Liver (tissue), 9 donors: ENCODE results near the gene PIWIL4. TPM values are rescaled to one million over a fixed set of nuclear protein-coding genes. Genes with fewer than 3 reads are reported as not detected.
A peak's percentile ranks its signal among the peaks of the same experiment; 100 is the strongest.

Experiments used
- DNase-seq: peaks from one replicate; pipeline ENCODE4 v3.0.0-alpha.2; 2017; ENCODE audit warnings: low spot score
- H3K27ac ChIP-seq, 2 donors: one replicate each; pipeline ENCODE4 v1.7.0; 2013; ENCODE audit warnings: inconsistent platforms in 2 of 2, low read length in 2 of 2, control low read depth in 1 of 2, low read depth in 1 of 2, mild to moderate bottlenecking in 1 of 2
- H3K27me3 ChIP-seq, 4 donors: one replicate each; pipeline versions ENCODE4 v1.6.1 to v1.7.0; 2013; ENCODE audit warnings: low read length in 3 of 4, inconsistent platforms in 1 of 4, mild to moderate bottlenecking in 1 of 4, moderate library complexity in 1 of 4; ENCODE audit not compliant: control insufficient read depth in 4 of 4, insufficient read depth in 4 of 4
- H3K36me3 ChIP-seq, 4 donors: one replicate each; pipeline versions ENCODE4 v1.6.1 to v1.7.0; 2013; ENCODE audit warnings: low read length in 3 of 4, mild to moderate bottlenecking in 3 of 4, low read depth in 1 of 4, moderate library complexity in 1 of 4; ENCODE audit not compliant: control insufficient read depth in 4 of 4, insufficient read depth in 3 of 4
- H3K4me1 ChIP-seq, 4 donors: one replicate each; pipeline versions ENCODE4 v1.6.1 to v1.7.0; 2013; ENCODE audit warnings: low read length in 3 of 4, mild to moderate bottlenecking in 3 of 4, moderate library complexity in 1 of 4; ENCODE audit not compliant: control insufficient read depth in 4 of 4, insufficient read depth in 4 of 4
- H3K4me3 ChIP-seq, 3 donors: one replicate each; pipeline versions ENCODE4 v1.6.1 to v1.7.0; 2013; ENCODE audit warnings: low read length in 3 of 3, control low read depth in 1 of 3, low read depth in 1 of 3, mild to moderate bottlenecking in 1 of 3
- H3K9ac ChIP-seq, 2 donors: one replicate each; pipeline ENCODE4 v1.7.0; 2013; ENCODE audit warnings: low read length in 2 of 2, mild to moderate bottlenecking in 2 of 2, moderate library complexity in 2 of 2, control low read depth in 1 of 2, low read depth in 1 of 2
- H3K9me3 ChIP-seq, 4 donors: one replicate each; pipeline versions ENCODE4 v1.6.1 to v1.7.0; 2013; ENCODE audit warnings: low read length in 3 of 4; ENCODE audit not compliant: control insufficient read depth in 4 of 4
- EGR1 ChIP-seq, 2 donors: IDR thresholded peaks; 2 replicates each; pipeline ENCODE4 v1.6.1; 2016 to 2018; ENCODE audit warnings: antibody characterized with exemption in 2 of 2, low read depth in 2 of 2
- FOXA1 ChIP-seq: IDR thresholded peaks from 2 replicates; pipeline ENCODE4 v1.6.1; 2016; ENCODE audit warnings: antibody characterized with exemption
- FOXA2 ChIP-seq: IDR thresholded peaks from 2 replicates; pipeline ENCODE4 v1.6.1; 2016; ENCODE audit warnings: antibody characterized with exemption
- GABPA ChIP-seq, 2 donors: IDR thresholded peaks in 1 of 2; conservative IDR thresholded peaks in 1 of 2; 2 replicates each; pipeline ENCODE4 v1.6.1; 2016; ENCODE audit warnings: antibody characterized with exemption in 2 of 2, mild to moderate bottlenecking in 1 of 2, moderate library complexity in 1 of 2
- HNF4A ChIP-seq, 2 donors: conservative IDR thresholded peaks; 2 replicates each; pipeline ENCODE4 v1.6.1; 2016; ENCODE audit warnings: antibody characterized with exemption in 2 of 2, mild to moderate bottlenecking in 2 of 2
- HNF4G ChIP-seq: IDR thresholded peaks from 2 replicates; pipeline ENCODE4 v1.6.1; 2016; ENCODE audit warnings: antibody characterized with exemption
- NR2F2 ChIP-seq: IDR thresholded peaks from 2 replicates; pipeline ENCODE4 v1.6.1; 2016; ENCODE audit warnings: antibody characterized with exemption
- RAD21 ChIP-seq, 2 donors: IDR thresholded peaks; 2 replicates each; pipeline ENCODE4 v1.6.1; 2016; ENCODE audit warnings: antibody characterized with exemption in 2 of 2, mild to moderate bottlenecking in 2 of 2
- TAF1 ChIP-seq: conservative IDR thresholded peaks from 2 replicates; pipeline ENCODE4 v1.6.1; 2016; ENCODE audit warnings: antibody characterized with exemption, mild to moderate bottlenecking
- YY1 ChIP-seq: IDR thresholded peaks from 2 replicates; pipeline ENCODE4 v1.6.1; 2016; ENCODE audit warnings: antibody characterized with exemption, mild to moderate bottlenecking
- WGBS: extraction: QIAGEN DNeasy Blood & Tissue Kit; methylation state at CpG from one replicate; pipeline ENCODE4 v1.1.7; 2013; 5-methylcytosine and 5-hydroxymethylcytosine counted together
- polyA plus RNA-seq, 2 donors: library from polyadenylated mRNA; stranded (reverse) in 1 of 2; unstranded in 1 of 2; fragments of 200-250 nt in 1 of 2; fragments of >200 nt in 1 of 2; fragmentation: Nextera tagmentation in 1 of 2; extraction: Ambion mirVana in 1 of 2; gene quantifications; one replicate each; pipeline versions ENCODE4 v1.2.1 to v1.2.3, GENCODE V29; 2013 to 2015
- total RNA-seq, 2 donors: library from RNA; depleted of rRNA; stranded (reverse); fragments of >200 nt; gene quantifications; one replicate each; pipeline ENCODE4 v1.2.3, GENCODE V29; 2014
- TF ChIP-seq, protein P1 (sequence below): IDR thresholded peaks from 2 replicates; pipeline ENCODE4 v1.6.1; 2016; ENCODE audit warnings: antibody characterized with exemption
- TF ChIP-seq, protein P2 (sequence below): IDR thresholded peaks from 2 replicates; pipeline ENCODE4 v1.6.1; 2016; ENCODE audit warnings: antibody characterized with exemption
- TF ChIP-seq, protein P3 (sequence below): fragments of 150-350 bp; IDR thresholded peaks from 2 replicates; pipeline ENCODE4 v1.5.1; 2017; ENCODE audit warnings: improper control_type of control experiment, low read depth, low read length; ENCODE audit not compliant: missing input control
- TF ChIP-seq, protein P4 (sequence below): IDR thresholded peaks from 2 replicates; pipeline ENCODE4 v1.6.1; 2016; ENCODE audit warnings: antibody characterized with exemption
- donor health status: healthy.
- donor health status: healthy.
- donor health status: healthy.
- donor health status: healthy.
- donor health status: healthy.

The PIWIL4 gene
- total and polyA plus RNA-seq, 4 donors, result 0.18 to 1.5 (median 0.51) TPM

DNA sequence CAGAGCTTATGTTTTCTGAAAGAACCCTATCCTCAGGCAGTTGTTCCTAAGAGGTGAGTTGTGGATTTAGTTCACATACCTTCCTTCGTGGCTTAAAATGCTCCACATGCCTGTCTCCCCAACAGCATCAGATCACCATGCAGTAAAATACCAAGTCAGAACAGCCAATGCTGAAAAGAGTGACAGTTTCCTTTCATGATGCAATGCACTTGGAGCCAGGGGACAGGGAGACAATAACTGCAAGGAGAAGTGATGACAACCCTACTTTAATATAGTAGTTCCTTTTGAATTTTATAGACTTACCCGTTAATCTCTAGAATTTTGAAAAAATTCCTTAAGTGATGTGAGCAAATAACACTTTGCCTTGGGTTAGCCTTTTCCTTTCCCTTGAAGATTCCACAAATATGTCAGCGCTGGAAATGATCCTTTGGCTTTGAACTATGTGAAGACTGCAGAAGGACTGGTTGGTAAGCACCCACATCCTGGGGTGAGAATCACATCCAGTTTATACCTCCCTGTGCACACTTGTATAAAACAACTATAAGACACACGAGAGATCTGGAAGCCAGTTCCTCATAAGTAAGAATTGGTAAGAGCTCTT lies 71.2 kb downstream of the PIWIL4 start:
- H3K4me1 ChIP-seq, result peaks cover 0 to 3% (median 0%) of the 10 kb centered on the region in 4 donors
- H3K9ac ChIP-seq, result no peak overlapping the region
- H3K4me3 ChIP-seq, result no peak overlapping the region
- DNase-seq, result no peak
- 72% methylated on average over 4 of the region's 4 CpGs for WGBS
- peak overlapping the region; percentile 6 to 42 for H3K27ac ChIP-seq
- TF ChIP-seq GABPA (IDR thresholded peaks at IDR 0.05 in 1 of 2, conservative IDR thresholded peaks at IDR 0.05 in 1 of 2) (no peak), FOXA2 (no peak), EGR1 (IDR thresholded peaks at IDR 0.05; ENCODE audit: low read depth in 2 of 2) (no peak)
- H3K27me3 ChIP-seq, result peaks cover 0 to 3% (median 0%) of the 10 kb centered on the region in 4 donors
- H3K36me3 ChIP-seq, result no peaks in the 10 kb centered on the region
- H3K9me3 ChIP-seq, result no peaks in the 10 kb centered on the region

DNA sequence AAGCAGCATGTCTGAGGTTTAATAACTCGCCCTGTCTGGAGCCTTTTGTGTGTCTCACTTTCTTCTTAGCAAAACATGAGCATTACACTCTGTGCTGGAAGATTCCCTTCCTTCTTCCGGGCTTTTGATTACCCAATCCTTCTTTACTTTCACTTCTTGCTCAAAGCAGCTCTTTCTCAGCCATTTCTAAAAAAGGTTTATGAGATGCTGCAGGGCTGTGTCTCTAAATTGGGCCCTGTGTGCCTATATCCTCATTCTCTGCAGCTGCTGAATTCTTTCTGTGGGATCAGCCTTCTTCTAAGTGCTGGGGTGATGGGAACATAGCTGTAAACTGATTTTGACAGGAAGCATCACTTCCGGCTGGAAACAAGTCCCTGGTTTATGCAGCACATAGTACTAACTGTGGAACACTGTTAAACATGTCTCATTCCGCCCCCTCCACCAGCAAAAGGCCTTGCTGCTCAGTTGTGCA lies 71.8 kb downstream of the PIWIL4 start:
- no peaks in the 10 kb centered on the region for H3K9me3 ChIP-seq
- no peak for DNase-seq
- no peak overlapping the region for H3K4me3 ChIP-seq
- peaks cover 0 to 3% (median 0%) of the 10 kb centered on the region in 4 donors for H3K4me1 ChIP-seq
- H3K9ac ChIP-seq, result no peak overlapping the region
- H3K36me3 ChIP-seq, result no peaks in the 10 kb centered on the region
- peak overlapping the region in 1 of 2 donors; percentile 42 for H3K27ac ChIP-seq
- 63% methylated on average over 4 of the region's 4 CpGs for WGBS
- TF ChIP-seq, protein P1, sequence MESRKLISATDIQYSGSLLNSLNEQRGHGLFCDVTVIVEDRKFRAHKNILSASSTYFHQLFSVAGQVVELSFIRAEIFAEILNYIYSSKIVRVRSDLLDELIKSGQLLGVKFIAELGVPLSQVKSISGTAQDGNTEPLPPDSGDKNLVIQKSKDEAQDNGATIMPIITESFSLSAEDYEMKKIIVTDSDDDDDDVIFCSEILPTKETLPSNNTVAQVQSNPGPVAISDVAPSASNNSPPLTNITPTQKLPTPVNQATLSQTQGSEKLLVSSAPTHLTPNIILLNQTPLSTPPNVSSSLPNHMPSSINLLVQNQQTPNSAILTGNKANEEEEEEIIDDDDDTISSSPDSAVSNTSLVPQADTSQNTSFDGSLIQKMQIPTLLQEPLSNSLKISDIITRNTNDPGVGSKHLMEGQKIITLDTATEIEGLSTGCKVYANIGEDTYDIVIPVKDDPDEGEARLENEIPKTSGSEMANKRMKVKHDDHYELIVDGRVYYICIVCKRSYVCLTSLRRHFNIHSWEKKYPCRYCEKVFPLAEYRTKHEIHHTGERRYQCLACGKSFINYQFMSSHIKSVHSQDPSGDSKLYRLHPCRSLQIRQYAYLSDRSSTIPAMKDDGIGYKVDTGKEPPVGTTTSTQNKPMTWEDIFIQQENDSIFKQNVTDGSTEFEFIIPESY, result no peak
- no peak for TF ChIP-seq GABPA (IDR thresholded peaks at IDR 0.05 in 1 of 2, conservative IDR thresholded peaks at IDR 0.05 in 1 of 2)
- TF ChIP-seq, protein P2, sequence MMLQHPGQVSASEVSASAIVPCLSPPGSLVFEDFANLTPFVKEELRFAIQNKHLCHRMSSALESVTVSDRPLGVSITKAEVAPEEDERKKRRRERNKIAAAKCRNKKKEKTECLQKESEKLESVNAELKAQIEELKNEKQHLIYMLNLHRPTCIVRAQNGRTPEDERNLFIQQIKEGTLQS, result no peak
- no peak for TF ChIP-seq NR2F2
- TF ChIP-seq, protein P3, sequence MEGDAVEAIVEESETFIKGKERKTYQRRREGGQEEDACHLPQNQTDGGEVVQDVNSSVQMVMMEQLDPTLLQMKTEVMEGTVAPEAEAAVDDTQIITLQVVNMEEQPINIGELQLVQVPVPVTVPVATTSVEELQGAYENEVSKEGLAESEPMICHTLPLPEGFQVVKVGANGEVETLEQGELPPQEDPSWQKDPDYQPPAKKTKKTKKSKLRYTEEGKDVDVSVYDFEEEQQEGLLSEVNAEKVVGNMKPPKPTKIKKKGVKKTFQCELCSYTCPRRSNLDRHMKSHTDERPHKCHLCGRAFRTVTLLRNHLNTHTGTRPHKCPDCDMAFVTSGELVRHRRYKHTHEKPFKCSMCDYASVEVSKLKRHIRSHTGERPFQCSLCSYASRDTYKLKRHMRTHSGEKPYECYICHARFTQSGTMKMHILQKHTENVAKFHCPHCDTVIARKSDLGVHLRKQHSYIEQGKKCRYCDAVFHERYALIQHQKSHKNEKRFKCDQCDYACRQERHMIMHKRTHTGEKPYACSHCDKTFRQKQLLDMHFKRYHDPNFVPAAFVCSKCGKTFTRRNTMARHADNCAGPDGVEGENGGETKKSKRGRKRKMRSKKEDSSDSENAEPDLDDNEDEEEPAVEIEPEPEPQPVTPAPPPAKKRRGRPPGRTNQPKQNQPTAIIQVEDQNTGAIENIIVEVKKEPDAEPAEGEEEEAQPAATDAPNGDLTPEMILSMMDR, result no peak
- TF ChIP-seq HNF4G, result no peak
- no peak for TF ChIP-seq FOXA1
- TF ChIP-seq RAD21 (IDR thresholded peaks at IDR 0.05), result no peak
- no peak for TF ChIP-seq EGR1 (IDR thresholded peaks at IDR 0.05; ENCODE audit: low read depth in 2 of 2)
- no peak for TF ChIP-seq HNF4A (conservative IDR thresholded peaks at IDR 0.05)
- TF ChIP-seq, protein P4, sequence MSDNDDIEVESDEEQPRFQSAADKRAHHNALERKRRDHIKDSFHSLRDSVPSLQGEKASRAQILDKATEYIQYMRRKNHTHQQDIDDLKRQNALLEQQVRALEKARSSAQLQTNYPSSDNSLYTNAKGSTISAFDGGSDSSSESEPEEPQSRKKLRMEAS, result no peak
- no peak for TF ChIP-seq YY1
- TF ChIP-seq TAF1, result no peak
- H3K27me3 ChIP-seq, result peaks cover 0 to 3% (median 0%) of the 10 kb centered on the region in 4 donors
